H1 (cell line): Measurements from ENCODE around the gene SPRED1.

Experiments used
- CHD2 ChIP-seq: IDR thresholded peaks from 2 replicates; pipeline ENCODE4 v1.6.1; 2012; ENCODE audit warnings: low read length, improper control_type of control experiment
- NRF1 ChIP-seq: IDR thresholded peaks from 2 replicates; pipeline ENCODE4 v1.6.1; 2011; ENCODE audit warnings: mild to moderate bottlenecking, low read depth, low read length, improper control_type of control experiment
- POLR2AphosphoS5 ChIP-seq: IDR thresholded peaks from 2 replicates; pipeline ENCODE4 v1.6.1; 2011; ENCODE audit warnings: low read depth, low read length
- SIN3A ChIP-seq, 2 experiments: IDR thresholded peaks in 1 of 2; conservative IDR thresholded peaks in 1 of 2; 2 replicates each; pipeline ENCODE4 v1.6.1; 2011 to 2012; ENCODE audit warnings: low read length in 2 of 2, improper control_type of control experiment in 1 of 2, low read depth in 1 of 2, mild to moderate bottlenecking in 1 of 2

DNA sequence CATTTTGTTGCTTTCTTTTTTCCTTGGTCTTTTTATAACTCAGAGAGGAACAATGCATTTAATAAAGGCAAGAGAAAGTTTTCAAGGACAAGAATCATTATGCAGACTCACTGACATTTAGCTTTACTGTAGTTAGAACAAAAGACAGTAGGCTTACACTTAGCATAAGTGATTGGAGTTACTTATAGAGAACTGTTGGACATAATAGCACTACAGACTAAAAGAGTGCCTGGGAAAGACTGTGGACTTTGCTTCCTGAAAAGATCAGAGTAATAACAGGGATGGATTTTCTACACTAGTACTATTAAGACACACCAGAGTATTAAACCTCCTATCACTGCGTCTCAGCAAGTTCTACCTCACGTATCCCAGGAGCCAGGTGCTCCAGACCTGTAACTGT, 39.3 kb upstream of the SPRED1 start:
- TF ChIP-seq CHD2 (no peak), NRF1 (no peak), POLR2AphosphoS5 (no peak), SIN3A (conservative IDR thresholded peaks at IDR 0.05 in 1 of 2, IDR thresholded peaks at IDR 0.05 in 1 of 2; ENCODE audit: low read depth in 1 of 2, low read length in 2 of 2) (no peak)
